HG03571 (cell line): ENCODE data around the gene HOXB5.

Source experiments
- ATAC-seq: cut with Tn5 transposase; IDR thresholded peaks from one replicate; pipeline ENCODE4 v1.9.1; 2021; ENCODE audit not compliant: unreplicated experiment

The HOXB5 gene

DNA sequence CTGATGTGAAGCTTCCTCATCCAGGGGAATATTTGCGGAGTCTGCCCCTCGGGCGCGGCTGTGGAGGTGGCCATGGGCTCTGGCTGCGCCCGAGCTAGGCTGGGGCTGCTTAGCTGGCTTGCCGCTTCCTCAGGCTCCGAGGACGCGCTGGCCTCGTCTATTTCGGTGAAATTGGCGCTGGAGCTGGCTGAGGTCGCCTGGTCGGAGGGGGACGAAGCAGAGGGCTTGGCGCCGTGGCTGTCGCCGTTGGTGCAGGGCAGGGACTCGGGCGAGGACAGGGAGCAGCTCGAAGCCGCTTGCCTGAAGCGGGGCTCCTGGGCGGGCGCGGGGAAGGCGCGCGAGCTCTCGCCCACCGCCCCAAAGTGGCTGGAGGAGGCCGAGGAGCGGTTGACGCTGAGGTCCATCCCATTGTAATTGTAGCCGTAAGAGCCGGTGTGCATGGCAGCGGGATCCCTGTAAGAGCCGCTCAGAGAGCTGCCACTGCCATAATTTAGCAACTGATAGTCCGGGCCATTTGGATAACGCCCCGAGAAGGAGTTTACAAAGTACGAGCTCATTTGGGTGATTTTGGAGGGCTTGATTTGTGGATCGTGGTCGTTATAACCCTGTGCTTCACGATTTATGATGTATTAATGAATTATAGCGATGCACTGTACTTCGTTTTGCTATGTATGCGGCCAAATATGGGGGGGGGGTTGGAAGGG lies at the start of gene HOXB5:
Gene HOXB5 (minus strand): TSS at position 654 of the 704 bp plus-strand sequence. CDS start 97 bp downstream, at position 557.
- ATAC-seq = no peak

DNA sequence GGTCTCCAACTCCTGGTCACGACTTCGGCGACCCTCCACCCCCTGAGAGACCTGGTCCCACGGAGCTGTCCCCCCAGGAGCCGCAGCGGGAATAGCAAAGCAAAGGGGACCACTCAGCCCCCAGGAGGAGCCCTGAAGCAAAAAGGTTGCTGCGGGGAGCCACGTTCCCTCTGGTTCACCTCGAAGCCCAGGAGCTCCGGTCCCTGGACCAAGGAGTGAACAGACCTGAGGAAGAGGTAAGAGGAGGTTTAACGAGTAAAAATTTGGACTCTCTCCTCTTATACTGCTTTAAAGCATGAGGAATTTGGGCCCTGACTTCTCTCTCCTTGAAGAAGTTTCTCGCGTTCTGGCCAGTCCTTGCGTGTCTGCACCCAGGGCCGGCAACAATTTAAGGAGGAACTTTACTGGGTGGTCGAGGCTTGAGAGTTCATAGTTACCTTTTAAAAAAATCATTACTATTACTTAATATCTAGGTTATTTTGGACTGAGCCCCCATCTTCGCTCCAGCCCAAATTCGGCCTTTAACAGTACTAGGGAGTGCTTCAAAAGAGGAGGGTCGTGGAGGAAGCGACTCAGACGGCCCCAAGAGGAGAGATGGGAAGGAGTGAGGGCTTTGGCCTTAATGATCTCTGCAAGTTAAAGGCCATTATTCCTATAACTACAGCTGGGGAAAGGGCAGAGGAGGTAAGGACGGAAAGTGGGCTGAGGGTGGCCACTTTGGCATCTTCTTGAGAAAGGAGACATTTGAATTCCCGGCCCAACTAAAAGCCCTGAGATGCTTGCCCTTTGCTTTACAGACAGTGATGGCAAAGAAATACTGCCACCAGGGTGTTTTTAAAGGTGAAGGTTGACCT lies 49.5 kb upstream of the HOXB5 start:
- ATAC-seq = no peak

DNA sequence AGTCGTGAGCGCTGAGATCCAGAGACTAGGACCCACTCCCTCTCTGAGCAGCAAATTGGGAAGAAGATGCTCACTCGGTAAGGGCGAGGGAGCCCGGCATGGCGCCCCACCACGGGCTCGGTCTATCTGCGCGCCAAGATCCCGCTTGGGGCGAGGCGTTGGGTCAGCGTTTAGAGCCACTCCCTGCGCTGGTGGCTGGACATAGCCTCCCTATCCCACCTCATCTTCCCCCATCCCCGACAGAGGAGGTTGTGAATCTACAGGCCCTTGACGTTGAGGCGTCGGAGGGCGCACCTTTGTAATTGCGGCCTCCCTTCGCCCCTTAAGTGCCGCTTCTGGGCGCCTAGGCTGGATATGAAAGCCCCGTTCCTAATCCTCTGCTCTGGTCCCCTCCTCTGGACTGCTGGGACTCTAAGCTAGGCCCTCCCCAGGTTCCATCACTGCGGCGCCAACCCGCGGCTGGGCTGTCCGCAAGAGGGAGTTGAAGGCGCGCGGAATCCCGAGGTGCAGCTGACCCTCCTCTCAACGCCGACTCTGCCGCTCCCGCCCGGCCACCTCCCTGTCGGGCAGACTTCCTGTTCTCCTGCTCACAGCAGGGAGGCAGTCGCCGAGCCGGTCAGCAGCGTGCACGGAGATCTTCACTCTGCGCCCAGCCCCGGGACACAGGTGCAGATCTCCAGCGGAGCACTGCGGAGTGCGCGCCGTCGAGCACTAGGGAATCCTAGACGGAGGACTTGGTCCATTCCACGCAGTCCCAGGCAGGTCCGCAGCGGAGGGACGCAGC lies 48.7 kb upstream of the HOXB5 start:
- no peak for ATAC-seq

DNA sequence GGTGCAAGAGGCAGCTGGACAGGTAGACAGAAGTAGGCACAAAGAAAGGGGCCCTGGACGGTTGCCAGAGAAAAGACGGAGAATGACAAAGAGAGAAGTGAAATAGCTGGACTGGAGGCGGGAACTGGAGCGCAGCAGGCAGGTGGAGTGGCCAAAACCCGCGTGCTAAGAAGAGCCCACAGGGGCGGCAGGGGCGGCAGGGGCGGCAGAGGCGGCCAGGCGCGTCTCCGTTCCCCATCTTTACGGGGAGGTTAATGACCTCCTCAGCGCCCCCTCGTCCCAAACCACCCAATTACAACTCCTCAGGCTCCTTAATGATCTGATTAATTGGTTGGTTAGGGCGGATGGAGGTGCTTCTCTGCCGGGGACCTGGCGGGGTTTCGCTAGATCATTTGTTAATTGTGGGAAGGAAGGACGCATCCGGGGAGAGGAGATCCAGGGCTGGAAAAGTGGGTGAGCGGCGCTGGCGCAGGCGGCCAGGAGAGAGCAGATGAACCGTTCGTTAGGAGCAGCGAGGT lies 48.0 kb upstream of the HOXB5 start:
- ATAC-seq = no peak

DNA sequence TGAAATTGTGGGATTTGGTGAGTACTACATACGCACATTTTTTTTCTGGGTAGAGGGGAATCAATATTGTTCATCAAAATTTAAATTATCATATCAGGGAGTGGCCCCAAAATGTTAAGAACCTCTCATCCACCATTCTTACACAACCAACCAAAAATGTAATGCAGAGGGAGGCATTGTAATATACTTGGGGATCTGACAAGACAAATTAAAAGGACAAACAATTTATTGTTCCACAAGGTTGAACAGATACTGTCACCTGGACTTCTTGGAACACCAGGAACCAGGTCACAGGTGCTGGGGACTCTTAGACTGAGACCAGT lies 47.2 kb upstream of the HOXB5 start:
- ATAC-seq = no peak

DNA sequence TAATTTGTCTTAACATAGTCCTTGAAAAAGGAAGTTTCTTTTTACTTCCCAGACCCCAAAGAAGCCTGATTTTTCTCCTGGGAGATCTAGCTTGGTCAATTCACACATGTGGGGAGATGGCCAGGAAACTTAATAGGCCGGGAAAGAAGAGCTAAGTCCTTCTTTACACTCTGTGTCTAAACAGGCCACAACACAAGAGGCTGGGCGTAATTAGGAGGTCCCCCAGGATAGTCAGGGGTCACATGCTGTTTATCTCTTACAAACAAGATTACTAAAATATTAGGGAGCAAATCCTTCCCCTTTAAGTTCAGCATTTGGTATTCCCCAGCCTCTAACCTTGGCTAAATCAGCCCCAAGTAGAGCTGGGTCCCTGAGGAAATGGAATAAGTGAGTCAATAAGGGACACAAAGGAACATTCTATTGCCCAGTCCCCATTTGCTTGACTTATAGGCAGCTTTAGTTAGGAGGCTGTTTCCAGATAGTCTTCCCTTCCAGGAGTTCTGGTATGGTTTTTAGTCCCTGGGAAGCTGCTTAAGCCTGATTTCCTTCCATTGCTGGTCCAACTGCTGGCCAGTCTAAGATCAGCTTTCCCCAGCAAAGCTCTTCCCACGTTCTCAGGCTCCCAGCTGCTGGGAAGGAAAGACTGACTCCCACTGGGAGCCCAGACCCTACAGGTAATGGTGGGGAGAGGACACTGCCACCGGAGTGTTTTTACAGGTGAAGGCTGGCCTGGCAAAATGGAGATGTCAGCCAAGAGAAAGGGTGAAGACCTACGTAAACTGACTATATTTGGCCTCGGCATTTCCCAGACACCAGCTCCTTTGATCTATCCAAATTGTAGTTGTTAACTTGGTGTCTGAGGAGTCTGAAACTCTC lies 46.6 kb upstream of the HOXB5 start:
- ATAC-seq = no peak

DNA sequence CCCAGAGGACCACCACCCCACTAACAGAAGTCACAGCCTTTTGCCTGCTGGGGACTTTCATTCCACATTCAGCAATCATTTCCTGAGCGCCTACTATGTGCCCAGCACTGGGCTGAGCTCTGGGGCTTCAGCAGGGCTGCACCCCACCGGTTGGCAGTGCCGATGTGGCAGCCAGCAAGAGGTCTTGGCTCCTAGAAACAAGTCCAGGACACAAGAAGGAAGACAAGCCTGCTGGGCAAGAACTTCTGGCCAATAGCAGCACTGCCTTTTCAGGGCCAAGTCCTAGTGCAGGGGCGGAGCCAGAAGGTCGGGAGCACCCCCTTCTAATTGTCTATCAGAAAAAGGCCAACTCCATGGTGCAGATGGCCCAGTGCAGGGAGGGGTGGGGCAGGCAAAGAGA lies 45.6 kb upstream of the HOXB5 start:
- ATAC-seq = no peak

DNA sequence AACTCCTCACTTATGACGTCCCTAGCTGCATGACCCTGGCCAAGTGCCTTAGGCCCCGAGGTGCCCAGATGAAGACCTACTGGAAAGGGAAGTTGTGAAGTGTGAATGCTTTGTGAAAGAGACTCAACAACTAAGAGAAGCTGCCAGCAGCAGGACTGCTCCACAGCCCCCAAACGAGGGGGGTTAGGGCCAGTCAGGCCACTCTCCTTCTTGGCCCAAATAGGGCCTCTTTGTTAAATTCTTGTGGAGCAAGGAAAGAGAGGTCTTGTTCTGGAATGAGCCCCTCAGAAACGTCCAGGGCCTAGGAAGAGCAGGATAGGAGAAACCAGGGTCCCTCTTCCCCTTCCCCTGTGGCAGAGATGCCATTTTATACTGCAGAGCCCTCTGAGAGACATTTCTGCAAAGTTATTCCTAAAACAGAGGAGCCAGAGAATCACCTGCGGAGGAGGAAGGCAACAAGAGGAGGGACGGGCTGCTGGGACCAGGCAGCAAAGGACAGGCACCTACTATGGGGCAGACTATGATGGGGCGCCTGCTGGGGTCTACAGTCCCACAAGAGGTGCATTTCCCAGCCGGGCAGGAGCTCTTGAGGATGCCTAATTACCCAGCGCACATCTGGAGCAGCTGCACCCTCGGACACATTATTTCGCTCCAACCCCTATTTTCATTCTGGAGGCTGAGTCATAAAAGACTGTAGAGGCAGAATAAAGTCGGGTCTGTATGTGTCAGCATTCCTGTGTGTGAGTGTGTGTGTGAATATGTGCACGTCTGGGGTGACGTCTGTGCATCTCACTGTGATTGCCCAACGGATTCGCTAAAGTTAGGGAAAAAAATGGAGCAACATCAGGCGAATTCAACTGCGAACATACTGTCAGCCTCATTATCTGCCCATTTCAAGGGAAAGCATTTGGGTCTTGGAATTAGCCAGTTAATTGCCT lies 44.0 kb upstream of the HOXB5 start:
- no peak for ATAC-seq

DNA sequence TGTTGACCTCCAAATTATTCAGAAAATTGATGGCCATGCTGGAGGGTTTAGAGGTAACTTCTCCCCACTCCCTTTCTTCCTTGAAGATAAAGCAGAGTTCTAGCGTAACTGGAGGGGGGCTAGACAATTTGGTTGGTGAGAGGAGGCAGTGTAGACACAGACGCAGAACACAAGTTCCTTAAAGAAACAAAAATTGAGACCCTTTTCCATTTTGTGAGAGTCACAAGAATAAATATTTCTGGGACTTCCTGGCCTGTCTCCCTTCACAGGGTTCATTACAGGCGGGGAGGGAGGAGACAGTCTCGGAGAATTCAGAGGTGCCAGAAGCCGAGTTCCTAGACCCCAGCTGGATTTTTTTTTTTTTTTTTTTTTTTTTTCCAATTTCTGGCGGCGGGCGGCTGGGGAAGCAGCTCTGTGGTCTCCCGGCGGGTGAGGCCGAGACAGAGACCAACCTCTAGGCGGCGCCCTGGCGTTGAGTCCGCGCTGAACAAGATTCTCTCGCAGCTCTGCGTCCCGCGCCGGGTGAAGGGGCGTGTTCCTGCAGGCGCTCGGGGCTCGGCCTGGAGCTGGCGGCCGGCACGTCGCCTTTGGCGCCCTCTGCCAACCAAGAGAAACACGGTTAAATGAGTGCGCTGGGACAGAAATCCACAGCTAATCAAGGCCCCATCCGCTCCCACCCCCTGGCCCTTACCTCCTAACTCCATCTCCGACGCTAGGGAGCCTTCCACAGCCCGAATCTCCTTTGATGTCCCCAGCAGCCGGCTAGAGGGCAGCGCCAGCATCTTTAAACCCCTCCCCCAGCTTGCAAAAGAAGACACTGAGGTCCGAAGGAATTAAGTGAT lies 42.8 kb upstream of the HOXB5 start:
- no peak for ATAC-seq

DNA sequence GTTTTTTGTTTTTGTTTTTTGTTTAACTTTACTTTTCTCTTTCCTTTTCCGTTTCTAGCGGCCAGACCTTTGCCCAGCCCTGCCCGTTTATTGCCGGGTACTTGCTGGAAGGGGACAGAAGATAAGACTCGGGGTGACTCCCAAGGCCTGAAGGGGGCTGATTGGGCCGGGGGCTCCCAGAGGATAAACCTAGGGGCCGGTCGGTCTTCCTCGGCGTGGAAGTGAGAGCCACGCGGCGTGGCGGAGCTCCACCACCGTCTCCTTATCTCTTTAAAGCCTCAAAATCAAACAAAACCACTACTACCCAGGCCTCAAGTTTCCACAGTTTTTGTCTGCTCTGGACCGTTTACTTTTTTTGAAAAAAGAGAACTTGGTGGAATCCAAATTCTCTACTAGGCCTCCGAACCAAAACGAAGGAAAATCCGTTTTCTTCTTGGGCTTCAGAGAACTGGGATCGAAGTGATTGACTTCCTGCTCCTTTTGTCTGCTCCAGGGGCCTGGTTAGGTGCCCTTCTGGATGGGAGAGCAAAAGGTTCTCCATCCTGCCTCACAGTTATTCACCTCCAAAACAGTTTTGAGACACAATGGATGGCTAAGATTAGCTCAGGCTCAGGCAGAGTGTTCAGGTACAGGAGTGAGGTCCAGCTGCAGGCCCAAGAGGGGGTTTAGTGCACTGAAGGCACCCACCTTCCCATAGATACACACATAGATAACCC lies 41.1 kb upstream of the HOXB5 start:
- ATAC-seq = no peak

DNA sequence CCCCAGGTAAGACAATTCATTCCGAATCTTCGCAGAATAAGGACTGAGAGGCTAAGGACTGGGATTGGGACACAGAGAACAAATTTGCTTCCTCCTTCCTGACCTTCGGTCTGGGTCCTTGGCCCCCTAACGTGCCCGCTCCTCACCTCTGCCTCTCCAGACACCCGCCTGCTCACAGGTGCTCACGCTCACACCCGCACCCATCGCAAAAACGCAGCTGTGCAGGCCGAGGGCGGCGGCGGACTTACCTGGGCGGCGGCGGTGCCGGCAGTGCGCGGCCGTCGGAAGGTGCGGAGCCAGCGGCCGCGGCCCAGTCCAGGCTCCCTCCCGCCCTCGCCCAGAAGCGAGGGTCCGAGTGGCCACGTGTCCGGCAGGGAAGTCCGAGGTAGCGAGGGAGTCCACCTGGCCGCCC lies 39.7 kb upstream of the HOXB5 start:
- no peak for ATAC-seq

DNA sequence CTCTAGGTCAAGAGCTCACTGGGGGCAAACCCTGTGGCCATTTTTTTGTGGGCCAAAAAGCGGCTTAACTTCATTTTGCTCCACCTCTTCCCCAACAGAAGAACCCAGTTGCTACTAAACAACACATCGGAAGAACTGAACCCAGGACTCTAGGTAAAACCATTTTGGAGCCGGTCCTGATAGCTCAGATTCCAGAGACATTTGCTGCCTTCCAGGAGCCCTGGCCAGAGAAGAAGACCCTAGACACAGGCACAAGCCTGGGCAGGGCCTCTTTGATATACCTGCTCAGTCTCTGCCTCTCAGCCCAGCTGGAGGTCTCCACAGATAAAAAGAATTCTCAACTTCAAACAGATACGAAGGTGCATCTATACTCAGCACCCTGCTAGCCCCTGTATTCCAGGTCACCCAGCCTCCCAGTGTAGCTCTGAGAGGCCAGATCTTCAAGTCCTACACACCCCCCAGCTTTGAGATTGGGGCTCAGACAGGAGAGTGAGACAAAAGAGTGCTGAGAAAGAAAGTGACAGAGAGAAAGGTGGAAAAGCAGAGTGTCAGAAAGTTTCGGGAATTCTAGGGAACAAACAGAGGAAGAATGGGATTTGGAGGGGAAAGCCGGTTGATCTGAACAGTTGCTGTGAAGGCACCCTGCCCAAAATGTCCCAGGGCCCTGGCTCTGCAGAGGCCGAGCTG lies 39.1 kb upstream of the HOXB5 start:
- no peak for ATAC-seq

DNA sequence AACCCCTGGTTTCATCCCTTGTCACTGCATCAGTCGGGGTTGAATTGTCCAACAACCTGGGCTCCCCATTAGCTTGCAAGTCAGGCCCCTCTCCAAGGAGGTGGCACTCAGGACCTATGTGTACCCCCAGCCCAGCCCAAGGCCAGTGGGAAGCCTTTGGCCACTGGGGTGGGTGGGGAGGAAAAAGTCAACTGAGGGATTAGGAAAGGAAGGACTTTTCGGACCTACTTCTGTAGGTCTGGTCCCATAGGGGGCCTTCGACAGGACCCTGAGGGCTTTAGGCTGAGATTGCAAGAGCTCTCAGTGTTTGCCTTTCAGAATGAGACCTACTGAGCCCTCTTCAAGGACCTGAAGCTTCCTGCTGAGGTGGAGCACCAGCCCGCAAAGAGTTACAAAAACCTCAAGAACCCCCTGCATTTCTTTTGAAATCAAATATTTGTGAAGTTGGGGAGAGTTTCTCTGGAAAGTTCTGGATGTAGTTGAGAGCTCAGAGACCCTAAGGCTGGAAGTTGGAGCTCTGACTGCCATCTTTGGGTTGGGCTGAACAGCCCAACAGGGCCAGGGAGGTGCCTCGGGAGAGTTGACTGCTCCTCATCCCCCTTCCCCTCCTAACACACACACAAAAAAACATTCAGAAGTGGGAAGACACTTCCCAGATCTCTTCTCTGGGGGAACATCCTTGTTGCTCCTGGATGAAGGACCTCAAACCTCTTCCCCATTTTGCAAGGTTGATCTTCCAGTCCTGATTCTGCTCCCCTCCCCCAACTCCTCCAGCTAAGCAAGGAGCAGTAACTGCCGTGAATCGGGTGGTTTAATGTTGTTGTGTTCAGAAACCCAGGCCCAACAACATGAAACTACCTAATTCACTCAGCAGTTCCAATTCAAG lies 38.4 kb upstream of the HOXB5 start:
- no peak for ATAC-seq

DNA sequence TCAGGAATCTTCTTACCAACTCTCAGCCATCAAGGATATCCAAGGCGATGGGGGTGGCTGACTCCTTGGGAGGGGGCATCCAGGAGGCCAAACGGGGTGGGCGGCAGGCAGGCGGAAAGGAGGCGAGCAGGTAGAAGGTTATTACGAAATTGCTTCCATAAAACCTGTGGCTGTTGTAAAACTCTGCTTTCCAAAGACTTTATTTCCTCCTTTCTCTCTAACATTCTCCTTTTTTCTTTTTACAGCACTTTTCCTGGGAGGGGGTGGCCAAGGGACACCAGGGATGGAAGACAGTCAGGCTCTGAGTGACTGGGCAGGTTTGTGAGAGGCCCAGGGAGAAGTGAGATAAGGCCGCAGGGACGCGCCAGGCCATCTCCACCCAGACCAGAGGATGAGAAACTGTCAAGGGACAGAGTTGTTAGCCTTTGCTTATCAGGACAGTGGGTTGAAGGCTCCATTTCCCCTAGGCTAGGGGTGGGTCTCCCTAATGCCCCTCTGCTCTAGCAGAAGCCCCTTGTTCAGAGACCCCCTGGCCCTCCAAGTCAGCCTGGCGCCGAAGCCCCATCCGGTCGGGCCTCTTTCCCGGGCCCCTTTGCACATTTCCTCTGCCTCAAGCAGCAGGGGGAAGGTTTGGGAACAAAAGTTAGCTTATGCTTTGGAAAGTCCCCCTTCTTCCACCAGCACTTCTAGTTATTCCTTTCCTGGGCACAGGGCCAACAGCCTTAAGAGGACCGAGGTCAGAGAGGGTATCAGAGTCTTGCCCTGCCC lies 37.5 kb upstream of the HOXB5 start:
- no peak for ATAC-seq

DNA sequence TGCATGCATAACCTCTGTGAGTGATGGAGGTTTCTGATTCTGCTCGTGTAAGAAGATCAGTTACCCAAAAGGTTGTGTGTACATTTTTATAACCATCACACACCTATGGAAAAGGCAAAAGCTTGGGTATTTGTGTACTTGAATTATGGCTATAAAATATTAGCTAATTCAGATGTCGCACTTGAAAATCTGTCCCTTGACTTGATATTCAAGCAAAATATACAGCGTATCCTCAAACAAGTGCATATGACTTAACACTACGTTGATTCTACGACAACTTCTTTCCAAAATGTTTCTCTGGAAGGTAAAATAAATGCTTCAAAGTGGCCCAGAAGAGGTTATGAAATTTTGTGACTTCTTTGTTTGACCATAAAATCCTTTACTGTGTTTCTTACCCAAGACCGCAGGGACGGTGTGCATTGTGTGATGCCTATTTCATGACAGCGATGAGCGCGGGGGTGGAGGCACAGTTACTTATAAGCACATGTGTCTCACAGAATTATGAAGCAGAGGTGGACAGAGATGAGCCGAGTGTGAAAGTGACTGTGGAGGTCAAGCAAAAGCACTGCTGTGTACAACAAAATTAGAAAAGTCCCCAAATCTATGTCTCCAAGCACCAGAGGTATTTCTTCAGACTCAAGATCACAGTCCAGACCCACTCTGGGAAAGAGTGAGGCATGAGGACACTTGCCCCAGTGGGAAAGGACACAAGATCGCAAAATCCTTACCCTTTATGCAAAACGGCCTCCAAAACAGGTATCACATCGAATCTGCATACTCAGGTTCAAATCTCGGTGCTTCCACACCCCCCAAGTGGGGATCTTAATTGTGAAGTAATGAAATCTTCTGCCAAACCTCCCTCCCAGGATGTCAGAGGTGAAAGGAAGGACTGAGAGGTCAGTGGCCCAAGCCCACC lies 36.7 kb upstream of the HOXB5 start:
- no peak for ATAC-seq
